Body of pancreas (tissue), 4 donors: ENCODE measurements around the gene UBE2C.

Experiments used
- CTCF ChIP-seq, 7 experiments: fragments of 450-650 bp in 4 of 7; fragments of 200-600 bp in 3 of 7; sonication (generic) in 3 of 7; IDR thresholded peaks; one replicate each; pipeline ENCODE4 v1.5.1; 2016 to 2019; ENCODE audit warnings: antibody characterized with exemption in 7 of 7
- POLR2A ChIP-seq, 3 donors: fragments of 450-650 bp; IDR thresholded peaks; one replicate each; pipeline ENCODE4 v1.6.1; 2016; ENCODE audit warnings: antibody characterized with exemption in 3 of 3, mild to moderate bottlenecking in 2 of 3

GRCh38 chr20:45782890-45783289 is 29.6 kb upstream of the UBE2C start:
- no peak for TF ChIP-seq CTCF (IDR thresholded peaks at IDR 0.05)
- no peak for TF ChIP-seq POLR2A (IDR thresholded peaks at IDR 0.05)
